ENCODE measurements around the gene ATL2.
"Not testable (repeated sequence)": the region's sequence is repeated elsewhere in the genome, so short reads cannot be mapped to it uniquely, and the experiment has no call there.

Gene ATL2

DNA sequence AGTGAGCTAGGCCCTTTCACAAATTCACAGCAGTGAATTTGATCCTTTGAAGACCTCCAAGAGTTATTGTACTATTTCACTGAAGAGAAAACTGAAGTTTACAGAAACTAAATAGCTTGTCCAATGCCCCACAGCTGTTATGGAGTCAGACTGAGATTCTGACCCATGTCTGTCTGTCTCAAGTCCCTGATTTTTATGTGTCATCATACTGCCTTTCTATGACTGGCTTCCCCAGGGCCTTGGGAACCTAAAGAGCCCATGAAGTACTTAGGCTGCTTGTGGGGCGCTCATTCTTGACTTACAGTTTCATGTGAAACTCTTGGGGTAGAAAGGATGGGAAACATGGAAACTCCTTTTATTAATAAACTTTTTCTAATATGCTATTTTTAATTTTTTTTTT, 107.7 kb downstream of the ATL2 start:
- DNase-seq, result no peak

GRCh38 chr2:38268691-38269327, 108.3 kb downstream of the ATL2 start:
- no peak for DNase-seq

- DNase-seq, result no peak
Observed at GRCh38 chr2:38268001-38268400, 109.1 kb downstream of the ATL2 start.

- DNase-seq, result no peak
Observed at GRCh38 chr2:38267270-38267925, 109.7 kb downstream of the ATL2 start.

- no peak for DNase-seq
Observed at GRCh38 chr2:38266382-38267061, 110.6 kb downstream of the ATL2 start.

DNA sequence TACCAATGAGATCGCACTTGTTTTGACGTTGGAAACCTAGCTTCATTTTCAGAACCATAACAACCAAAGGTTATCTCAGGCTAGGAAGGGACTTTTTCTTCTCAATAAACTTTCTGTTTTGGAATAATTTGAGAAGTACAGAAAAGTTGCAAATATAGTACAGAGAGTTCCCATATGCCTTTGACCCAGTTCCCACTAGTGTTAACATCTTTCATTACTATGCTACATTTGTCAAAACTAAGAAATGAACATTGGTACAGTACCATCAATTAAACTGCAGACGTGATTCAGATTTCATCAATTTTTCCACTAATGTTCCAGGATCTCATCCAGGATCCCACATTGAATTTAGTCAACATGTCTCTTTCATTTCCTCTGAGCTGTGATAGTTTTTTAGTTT, 111.6 kb downstream of the ATL2 start:
- DNase-seq, result no peak

DNA sequence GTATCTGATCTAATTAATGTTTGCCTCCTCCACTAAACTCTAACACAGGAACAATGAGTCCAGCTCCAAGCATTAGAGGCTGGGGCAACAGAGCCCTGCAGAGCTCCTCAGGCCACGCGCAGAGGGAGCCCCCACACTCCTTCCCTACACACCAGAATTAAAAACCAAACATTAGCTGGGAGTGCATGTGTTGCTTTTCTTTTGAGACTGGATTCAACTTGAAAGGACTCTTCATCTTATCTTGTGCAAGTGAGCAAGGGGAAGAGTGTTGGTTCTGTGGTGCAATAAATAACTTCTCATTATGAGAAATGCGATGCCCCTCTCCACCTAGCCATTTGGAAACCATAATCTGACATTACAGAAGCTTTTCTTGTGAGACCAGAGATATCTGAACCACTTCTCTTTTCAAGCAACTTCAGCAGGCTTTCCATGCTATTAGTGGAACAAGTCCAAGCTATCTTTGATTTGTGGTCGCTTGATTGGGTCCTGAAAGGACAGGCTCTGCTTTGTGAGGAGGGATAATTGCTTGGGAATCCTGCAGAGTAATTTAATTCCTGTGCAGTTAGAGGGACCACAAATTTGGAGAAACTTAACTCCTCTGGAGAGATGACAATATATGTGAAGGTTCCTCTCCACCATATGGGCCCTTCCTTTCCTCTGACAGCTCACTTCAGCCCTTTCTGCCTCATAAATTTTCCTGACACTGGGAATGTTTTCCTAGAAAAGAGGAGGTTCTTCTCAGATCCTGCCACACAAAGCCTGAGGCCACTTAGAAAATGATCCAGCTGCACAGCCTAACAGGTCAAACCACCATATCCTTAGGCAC, 112.5 kb downstream of the ATL2 start:
- no peak for DNase-seq

DNA sequence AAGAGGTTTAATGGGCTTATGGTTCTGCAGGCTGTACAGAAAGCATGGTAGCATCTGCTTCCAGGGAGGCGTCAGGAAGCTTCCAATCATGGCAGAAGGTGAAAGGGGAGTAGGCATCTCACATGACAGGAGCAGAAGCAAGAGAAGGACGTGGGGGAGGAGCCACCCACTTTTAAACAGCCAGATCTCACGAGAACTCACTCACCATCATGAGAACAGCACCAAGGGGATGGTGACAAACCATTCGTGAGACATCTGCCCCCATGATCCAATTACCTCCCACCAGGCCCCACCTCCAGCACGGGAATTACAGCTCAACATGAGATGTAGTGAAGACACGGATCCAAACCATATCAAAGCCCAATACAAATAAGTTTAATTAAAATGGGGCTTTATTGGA, 113.8 kb downstream of the ATL2 start:
- DNase-seq, result no peak

DNA sequence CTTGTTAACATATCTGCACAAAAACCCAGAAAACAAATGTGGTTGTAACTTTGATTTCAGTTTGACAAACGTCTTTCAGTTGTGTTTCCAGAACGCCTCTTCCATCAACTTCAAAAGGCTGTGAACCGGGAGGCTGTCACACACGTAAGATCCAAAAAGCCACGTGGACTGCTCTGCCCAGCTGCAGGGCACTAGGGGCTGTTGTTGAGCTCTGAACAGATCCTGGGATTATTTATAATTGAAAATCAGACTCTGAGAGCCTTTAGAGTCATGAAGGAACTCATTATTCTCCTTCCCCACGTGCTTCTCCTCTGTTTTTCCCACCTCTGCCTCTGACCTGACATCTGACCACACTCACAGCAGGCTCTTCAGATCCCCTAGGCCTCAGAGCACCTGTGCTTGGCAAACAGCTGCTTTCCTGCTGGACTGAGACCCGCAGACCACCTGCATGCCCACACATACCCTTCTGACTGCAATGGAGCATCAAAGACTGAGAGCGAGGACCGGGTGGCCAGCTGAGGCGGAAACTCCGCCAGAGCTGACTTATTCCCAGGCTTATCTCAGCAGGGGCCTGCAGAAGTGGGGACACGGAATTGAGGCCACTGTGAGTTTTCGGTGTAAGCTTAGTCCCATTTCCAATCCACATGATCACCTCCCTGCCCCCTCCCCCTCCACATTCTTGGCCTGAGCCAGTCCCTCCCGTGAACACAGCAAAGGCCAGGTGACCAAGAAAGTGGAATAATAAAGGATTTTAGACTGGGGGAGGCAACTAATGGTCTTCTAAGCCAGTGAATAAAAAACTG, 114.8 kb downstream of the ATL2 start:
- peak in 1 of 5 experiments; percentile 28 for DNase-seq

DNA sequence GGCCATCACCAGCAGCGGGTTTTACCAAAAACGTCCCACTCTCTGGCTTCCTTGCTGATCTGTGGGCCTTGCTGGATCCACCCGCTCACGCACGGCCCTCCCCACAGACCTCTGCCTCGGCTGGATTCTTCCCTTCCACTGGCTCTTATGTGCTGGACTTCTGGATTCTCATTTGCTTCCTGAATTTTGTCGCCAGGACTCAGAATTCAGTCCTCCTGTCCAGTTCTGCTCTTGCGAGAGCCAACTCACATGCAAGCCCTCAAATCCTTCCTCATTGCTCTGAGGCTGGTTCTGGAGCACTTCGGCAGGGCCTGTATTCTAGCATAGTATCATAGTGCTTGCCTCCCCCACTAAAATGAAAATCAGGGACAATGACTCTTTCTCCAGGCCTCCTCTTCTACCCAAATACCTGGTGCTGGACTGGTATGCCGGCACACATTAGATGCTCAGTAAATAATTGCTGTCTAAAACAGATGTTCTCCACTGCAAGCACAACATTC, 115.5 kb downstream of the ATL2 start:
- no peak for DNase-seq

DNA sequence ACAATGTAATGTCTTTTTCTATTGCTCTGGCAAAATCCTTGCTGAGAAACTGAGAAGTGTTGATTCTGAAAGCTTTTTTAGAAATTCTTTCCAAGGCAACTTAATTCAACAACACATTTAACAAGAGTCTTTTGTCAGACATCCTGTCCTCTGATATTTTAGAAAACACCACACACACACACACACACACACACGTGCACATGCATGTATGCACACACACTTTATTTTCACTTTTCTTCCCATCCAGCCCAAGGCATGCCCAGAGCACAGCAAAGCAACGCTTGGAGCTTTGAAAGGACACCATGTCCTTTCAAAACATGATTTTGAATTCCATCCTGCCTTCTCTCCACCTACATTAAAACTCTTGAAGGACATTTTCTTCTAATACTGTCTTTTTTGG, 116.1 kb downstream of the ATL2 start:
- peak in 1 of 5 experiments; percentile 64 for DNase-seq

DNA sequence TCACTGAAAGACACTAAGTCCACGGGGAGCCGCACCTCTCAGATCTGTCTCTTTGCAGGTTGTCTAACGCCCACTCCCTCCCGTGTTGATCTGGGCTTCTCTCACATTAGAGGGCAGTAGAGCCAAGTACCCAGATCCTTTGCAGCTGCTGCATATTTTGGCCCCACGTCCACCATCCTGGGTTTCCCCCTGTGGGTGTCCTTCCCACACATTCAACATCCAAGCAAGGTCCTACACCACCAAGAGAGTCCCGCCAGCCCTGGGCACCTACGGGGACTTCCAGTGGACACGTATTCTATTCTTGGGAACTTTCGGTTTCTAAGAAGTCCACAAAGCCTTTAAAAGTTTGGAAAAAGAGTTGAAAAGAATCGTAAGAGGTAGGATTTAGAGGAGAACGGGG, 116.6 kb downstream of the ATL2 start:
- peak in 1 of 5 experiments; percentile 3 for DNase-seq

DNA sequence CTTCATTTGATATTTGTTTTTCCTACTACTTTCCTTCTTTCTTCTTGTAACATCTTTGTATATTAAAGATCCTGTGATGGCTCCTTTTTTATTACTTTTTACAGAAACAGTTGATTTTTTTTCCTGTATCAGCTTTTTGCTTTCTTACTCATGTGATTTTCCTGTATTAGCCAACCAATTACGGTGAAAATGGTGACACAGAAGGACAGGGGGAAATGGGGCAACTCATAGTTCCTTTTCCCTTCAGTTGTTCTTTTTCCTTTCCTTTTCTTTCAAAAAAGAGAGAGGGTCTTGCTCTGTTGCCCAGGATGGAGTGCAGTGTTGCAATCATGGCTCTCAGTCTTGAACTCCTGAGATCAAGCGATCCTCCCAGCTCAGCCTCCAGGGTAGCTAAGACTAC, 117.8 kb downstream of the ATL2 start:
- DNase-seq, result no peak

GRCh38 chr2:38257680-38258079, 119.4 kb downstream of the ATL2 start:
- not testable (repeated sequence) for DNase-seq

DNA sequence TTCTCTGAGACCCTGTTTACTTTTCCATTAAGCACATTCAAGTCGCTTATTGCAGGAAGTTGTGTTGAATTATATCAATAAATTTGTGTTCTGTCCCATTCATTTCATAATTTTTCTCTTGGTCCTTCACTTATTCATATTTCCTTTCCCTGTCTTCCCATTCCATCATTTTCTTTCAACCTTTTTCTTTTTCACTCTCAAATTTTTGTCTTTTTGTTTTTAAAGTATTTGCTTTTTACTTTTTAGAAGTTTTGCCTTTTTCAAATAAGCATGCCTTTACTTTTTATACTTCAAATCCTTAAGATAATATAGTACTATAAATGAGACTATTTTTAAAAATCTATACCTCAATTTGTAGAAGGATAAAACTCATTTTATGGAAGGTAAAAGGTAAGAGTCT, 120.5 kb downstream of the ATL2 start:
- DNase-seq, result no peak

DNA sequence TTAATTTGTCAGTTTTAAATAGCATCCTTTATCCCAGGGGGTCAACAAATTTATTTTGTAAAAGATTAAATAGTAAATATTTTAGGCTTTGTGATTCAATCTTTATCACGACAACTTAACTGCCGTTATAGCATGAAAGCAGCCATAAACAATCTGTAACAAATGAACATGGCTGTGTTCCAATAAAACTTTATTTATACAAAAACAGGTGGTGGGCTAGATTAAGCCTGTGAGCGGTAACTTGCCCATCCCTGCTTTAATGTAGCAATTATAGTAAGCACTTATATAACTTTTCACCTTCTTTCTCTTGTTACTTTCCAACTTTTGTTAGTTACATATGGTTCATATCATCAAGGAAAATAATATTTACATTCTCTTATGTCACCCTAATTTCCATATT, 121.9 kb downstream of the ATL2 start:
- DNase-seq, result no peak

GRCh38 chr2:38254796-38255195, 122.3 kb downstream of the ATL2 start:
- no peak for DNase-seq

DNA sequence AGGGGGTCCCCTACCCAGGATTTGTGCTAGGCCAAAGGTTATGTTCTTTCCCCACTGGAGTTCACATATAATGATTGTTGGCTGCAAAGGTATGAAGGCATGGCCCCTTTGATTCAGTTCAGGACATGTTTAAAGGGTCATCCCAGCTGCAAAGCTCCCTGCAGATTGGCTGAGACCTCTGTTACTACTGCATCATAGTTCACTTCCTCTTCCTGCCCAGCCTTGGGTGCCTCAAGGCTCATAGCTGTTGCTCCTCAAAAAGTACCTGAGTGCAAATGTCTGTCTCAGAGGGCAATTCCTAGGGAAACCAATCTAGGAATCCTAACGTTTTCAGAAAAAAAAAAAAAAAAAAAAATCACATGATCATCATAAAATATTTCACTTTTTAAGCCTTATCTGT, 125.1 kb downstream of the ATL2 start:
- DNase-seq, result no peak

DNA sequence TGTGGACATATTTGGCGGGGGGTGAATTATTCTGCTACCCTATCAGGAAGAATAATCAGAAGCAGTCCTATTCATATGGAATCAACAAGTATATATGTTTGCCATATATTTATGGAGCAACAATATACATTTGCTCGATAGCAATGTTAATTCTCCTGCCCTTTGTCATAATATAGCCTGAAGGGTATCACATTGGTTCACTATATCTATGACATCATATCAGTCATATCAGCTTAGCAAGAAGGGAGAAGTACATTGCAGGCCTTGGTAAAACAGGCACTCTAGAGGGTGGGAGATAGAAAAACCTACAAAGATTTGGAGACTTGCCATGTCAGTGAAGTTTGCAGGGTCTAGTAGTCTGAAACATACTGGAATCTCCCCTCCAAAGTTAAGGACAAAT, 128.4 kb downstream of the ATL2 start:
- DNase-seq, result no peak

- DNase-seq, result no peak
Observed at GRCh38 chr2:38248255-38248654, 128.8 kb downstream of the ATL2 start.

DNA sequence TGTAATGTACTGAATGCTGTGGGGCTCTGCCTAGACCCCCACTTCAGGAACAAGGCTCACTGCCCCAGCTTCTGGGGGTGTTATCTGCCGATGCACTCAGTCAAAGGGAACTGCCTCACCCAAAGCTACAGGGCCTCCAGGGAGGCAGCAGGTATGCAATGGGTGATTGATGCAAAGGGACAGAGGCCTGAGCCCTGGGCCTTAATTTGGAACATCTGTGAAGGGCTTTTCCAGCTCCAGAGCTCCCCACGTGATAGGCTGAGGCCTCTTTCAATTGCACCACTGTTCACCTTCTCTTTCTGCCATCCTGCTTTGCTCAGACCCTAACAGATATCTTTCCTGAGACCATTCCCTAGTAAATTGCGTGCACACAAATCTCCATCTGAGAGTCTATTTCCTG, 131.0 kb downstream of the ATL2 start:
- no peak for DNase-seq

DNA sequence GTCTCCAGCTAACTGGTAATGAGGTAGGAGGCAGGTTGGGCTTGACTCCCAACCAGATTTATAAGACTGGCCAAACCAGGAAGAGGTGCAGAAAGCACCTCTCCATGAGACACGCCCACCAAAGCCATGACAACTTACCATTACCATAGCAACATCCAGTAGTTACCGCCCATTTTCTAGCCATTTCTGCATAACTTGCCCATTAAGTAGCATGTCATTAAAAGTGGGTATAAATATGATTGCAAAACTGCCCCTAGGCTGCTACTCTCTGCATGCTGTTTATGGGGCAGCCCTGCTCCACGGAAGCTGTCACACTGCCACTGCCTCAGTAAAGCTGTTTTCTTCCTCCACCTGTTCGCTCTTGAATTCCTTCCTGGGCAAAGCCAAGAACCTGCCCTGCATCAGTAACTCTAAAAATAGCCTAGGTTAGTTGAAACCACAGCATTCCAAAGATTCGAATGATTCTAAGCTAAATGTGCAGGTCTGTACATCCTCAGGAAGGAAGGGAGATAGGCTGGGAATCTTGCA, 131.9 kb downstream of the ATL2 start:
- no peak for DNase-seq

Measured in T-helper 2 cell (primary cell).